NCI-H128 (cell line): ENCODE results near the gene AKAP1.

Source experiments
- DNase-seq: peaks from one replicate; lab custom pipeline; 2025; ENCODE audit not compliant: unreplicated experiment; lab: John Stamatoyannopoulos, UW

Gene AKAP1

GRCh38 chr17:57125406-57125805 is 40.4 kb downstream of the AKAP1 start:
- no peak for DNase-seq

DNA sequence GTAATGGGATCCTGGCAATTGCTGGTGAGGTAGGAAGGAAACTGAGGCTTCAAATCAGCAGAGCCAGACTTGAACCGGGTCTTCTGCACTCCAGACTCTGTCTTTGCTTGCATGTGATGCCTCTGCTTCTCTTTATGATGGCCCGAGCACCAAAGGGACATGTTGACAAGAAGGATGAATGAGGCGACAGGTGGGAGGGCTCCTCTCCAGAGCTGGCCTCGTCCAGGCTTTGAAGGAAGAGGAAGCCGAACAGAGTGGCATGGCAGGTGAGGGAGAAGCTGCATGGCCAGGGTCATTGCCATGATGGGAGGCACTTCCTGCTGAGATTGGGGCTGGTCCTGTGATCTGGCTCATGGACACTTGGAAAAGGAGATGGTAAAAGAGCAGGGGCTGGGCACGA is 40.8 kb downstream of the AKAP1 start:
- DNase-seq: no peak

DNA sequence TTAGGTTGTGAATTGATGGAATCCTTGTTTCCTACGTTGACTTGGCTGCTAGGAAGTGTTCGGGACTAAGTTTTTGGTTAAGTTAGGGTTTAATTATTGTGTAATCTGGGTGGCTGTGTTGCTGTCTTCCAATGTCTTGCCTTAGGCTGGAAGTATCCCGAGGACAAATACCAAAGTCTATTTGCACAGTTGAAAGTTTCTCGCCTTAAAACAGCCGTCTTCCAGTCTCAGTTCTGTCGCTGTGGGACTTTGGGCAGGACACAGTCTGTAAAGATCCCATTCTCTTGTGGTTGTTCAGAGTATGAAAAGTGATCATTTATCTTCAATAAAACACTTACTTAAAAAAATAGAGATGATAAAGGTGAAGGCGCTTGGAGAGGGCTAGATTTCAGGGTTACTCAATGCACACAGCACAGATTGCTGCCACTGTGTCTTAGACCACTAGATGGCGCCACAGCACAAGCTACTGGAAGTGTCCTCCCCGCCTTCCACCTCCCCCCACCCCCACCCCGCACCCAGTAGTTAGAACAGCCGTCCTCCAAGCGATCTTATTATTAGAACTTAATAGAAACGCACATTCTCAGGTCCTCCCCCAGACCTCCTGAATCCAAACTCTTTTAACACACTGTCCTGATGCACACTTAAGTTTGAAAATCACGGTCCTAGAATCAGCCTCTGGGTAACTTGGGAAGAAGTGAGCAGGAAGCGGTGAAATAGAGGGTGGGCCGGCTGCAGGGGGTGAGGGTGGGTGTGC is 45.8 kb downstream of the AKAP1 start:
- peak; percentile 39 for DNase-seq

- DNase-seq: no peak
Measured at GRCh38 chr17:57132663-57133062, 47.6 kb downstream of the AKAP1 start.

DNA sequence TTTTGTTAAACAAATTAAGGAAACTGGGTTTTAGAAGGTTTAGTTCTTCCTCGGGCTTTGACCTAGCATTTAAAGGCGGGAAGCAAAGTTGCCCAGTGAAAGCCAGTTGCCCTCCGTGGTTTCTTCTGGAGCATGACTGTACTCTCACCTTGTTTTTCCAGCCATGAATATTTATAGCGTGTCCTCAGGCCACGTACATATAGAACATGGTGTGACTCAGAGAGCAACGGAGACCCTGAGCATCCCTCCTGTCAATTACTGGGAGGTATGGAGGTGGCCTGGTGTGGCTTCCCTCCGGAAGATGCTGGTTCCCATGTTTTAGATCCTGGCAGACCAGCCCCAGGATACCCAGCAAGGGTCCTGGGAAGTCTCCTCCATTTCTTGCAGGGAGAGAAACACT is 48.4 kb downstream of the AKAP1 start:
- DNase-seq: no peak

GRCh38 chr17:57135026-57135788 is 50.2 kb downstream of the AKAP1 start:
- DNase-seq: no peak

DNA sequence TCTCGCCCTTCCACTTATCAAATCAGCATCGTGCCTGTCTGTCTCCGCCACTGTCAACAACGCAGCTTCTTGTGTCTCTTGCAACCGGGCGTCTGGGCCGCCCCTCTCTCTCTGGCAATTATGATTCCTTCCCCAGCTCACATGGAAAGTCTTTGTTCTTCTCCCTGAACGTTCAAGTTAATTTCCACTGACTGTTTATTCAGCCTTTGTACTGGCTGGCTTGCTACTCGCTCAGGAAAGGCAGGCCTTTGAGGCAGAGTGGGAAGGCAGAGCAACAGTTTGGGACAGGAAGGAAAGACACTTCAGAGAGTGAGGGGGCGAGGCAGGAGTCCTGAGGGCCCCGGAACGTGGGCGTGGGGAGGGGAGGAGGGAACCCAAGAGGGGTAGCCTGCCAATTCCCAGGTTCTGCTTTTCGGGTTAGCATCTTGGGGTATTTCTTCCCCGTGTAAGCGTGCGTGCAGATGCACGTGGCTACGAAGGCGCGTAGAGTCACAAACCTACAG is 50.8 kb downstream of the AKAP1 start:
- no peak for DNase-seq

GRCh38 chr17:57136355-57136754 is 51.3 kb downstream of the AKAP1 start:
- DNase-seq: no peak

GRCh38 chr17:57138030-57138911 is 53.2 kb downstream of the AKAP1 start:
- DNase-seq: no peak

- no peak for DNase-seq
Measured at GRCh38 chr17:57138956-57139576, 54.0 kb downstream of the AKAP1 start.

- DNase-seq: no peak
Measured at GRCh38 chr17:57140316-57140715, 55.3 kb downstream of the AKAP1 start.

GRCh38 chr17:57142925-57143324 is 57.9 kb downstream of the AKAP1 start:
- no peak for DNase-seq

DNA sequence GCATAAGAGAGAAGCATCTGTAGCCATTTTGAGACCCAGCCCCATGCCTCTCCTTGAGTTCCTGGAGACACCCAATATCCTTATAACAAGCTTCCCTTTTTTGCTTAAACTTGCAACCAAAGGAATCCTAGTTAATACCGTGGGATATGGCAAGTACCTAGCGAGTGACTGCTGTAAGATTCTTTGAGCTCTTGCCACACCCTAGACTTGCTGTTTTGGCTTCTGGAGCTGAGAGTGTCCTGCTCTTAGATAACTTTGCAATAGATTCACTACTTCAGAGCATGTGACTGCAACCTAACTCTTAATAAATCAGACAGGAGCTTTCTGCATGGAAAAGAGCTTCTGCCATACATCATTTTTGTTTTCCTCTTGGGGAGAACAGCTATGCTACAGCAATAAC is 58.3 kb downstream of the AKAP1 start:
- DNase-seq: no peak

GRCh38 chr17:57143919-57144318 is 58.9 kb downstream of the AKAP1 start:
- no peak for DNase-seq

GRCh38 chr17:57144567-57144966 is 59.5 kb downstream of the AKAP1 start:
- no peak for DNase-seq

- DNase-seq: no peak
Measured at GRCh38 chr17:57145347-57145746, 60.3 kb downstream of the AKAP1 start.

DNA sequence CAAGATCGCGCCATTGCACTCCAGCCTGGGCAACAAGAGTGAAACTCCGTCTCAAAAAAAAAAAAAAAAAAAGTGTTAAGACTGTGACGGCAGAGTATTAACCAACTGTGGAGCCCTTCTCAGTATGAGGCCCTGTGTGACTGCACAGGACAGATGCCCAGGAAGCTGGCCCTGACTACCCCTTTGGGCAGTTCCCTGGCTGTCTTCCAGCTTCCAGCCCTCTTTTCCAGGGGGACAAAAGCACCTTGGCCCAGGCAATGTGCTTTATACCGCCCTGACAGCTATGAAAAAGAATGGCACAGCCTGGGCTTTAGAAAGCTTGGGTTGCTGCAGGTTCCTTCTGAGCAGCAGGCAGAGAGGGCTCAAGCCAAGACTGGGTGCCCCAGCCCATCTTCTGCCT is 61.2 kb downstream of the AKAP1 start:
- no peak for DNase-seq

- DNase-seq: no peak
Measured at GRCh38 chr17:57151798-57152197, 66.8 kb downstream of the AKAP1 start.

DNA sequence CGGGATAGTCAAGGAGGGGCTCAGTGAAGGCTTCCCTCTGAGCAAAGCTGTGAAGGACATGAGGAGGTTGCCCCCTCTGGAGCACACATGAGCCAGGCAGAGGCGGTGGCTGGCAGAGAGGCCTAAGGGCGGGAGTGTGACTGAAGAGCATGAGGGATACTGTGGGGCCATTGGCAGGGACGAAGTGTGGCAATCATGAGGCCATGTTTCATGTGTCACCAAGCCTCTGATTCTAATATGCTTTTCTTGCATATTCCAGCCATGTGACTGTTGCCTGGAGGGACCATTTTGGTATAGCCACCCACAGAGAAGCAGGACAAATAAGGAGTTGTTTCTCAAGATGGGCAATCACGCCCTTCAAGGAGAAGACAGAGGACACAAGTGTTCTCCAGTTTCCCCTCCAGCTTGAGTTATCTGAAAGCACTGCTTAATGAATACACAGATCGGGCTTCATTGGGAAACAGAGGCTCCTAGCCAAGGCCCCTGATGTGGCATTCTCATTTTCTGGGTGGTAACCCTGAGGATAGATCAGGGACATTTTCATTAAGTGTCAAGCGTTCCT is 68.0 kb downstream of the AKAP1 start:
- DNase-seq: no peak

GRCh38 chr17:57154921-57155320 is 69.9 kb downstream of the AKAP1 start:
- no peak for DNase-seq

GRCh38 chr17:57158325-57158724 is 73.3 kb downstream of the AKAP1 start:
- DNase-seq: no peak
